H9 (cell line): ENCODE measurements around the gene CKS2. TPM values are rescaled to one million over a fixed set of nuclear protein-coding genes. Genes with fewer than 3 reads are reported as not detected.

Source experiments
- DNase-seq: peaks from one replicate; pipeline ENCODE4 v3.0.0-alpha.2; 2017
- H2AFZ ChIP-seq: one replicate; pipeline ENCODE4 v1.6.1; 2013; ENCODE audit warnings: mild to moderate bottlenecking, low read length, control low read depth, moderate library complexity
- H2AK5ac ChIP-seq: 2 replicates; pipeline ENCODE4 v1.6.1; 2013; ENCODE audit warnings: low read length, control low read depth, mixed read lengths; ENCODE audit not compliant: insufficient read length
- H2BK120ac ChIP-seq: one replicate; pipeline ENCODE4 v1.6.1; 2013; ENCODE audit warnings: low read depth, mild to moderate bottlenecking, low read length, control low read depth, inconsistent platforms; ENCODE audit not compliant: poor library complexity, severe bottlenecking
- H2BK12ac ChIP-seq: 2 replicates; pipeline ENCODE4 v1.6.1; 2013; ENCODE audit warnings: low read length, control low read depth, mixed read lengths, low read depth; ENCODE audit not compliant: insufficient read length
- H2BK15ac ChIP-seq: 2 replicates; pipeline ENCODE4 v1.6.1; 2013; ENCODE audit warnings: low read depth, low read length, control low read depth
- H2BK20ac ChIP-seq: one replicate; pipeline ENCODE4 v1.6.1; 2013; ENCODE audit warnings: low read depth, mild to moderate bottlenecking, low read length, control low read depth, inconsistent platforms; ENCODE audit not compliant: poor library complexity, severe bottlenecking
- H2BK5ac ChIP-seq: 2 replicates; pipeline ENCODE4 v1.6.1; 2013; ENCODE audit warnings: low read length, control low read depth, mixed read lengths; ENCODE audit not compliant: insufficient read length
- H3K14ac ChIP-seq: 2 replicates; pipeline ENCODE4 v1.6.1; 2013; ENCODE audit warnings: low read length, control low read depth; ENCODE audit not compliant: insufficient read depth
- H3K18ac ChIP-seq: 2 replicates; pipeline ENCODE4 v1.6.1; 2013; ENCODE audit warnings: low read depth, mild to moderate bottlenecking, mixed read lengths, low read length, control low read depth; ENCODE audit not compliant: insufficient read length
- H3K23ac ChIP-seq: 2 replicates; pipeline ENCODE4 v1.6.1; 2013; ENCODE audit warnings: low read length, control low read depth, mixed read lengths, low read depth; ENCODE audit not compliant: insufficient read length
- H3K23me2 ChIP-seq: 2 replicates; pipeline ENCODE4 v1.6.1; 2013; ENCODE audit warnings: low read depth, mild to moderate bottlenecking, mixed read lengths, low read length, control low read depth; ENCODE audit not compliant: insufficient read length, poor library complexity, severe bottlenecking
- H3K27ac ChIP-seq: 2 replicates; pipeline ENCODE4 v1.5.1; 2013; ENCODE audit warnings: low read length, control low read depth, mixed read lengths, low read depth; ENCODE audit not compliant: insufficient read length
- H3K27me3 ChIP-seq: 2 replicates; pipeline ENCODE4 v1.6.1; 2013; ENCODE audit warnings: low read length, control low read depth, inconsistent platforms; ENCODE audit not compliant: insufficient read depth
- H3K4ac ChIP-seq: 2 replicates; pipeline ENCODE4 v1.6.1; 2013; ENCODE audit warnings: low read depth, mild to moderate bottlenecking, control low read depth, inconsistent platforms, low read length, moderate library complexity
- H3K4me1 ChIP-seq: 2 replicates; pipeline ENCODE4 v1.6.1; 2013; ENCODE audit warnings: low read length, control low read depth, inconsistent platforms; ENCODE audit not compliant: insufficient read depth
- H3K4me2 ChIP-seq: 2 replicates; pipeline ENCODE4 v1.6.1; 2013; ENCODE audit warnings: low read length, control low read depth, mixed read lengths; ENCODE audit not compliant: insufficient read length, insufficient read depth
- H3K56ac ChIP-seq: 2 replicates; pipeline ENCODE4 v1.6.1; 2013; ENCODE audit warnings: low read depth, mild to moderate bottlenecking, mixed read lengths, low read length, control low read depth; ENCODE audit not compliant: insufficient read length
- H3K79me1 ChIP-seq: 2 replicates; pipeline ENCODE4 v1.6.1; 2013; ENCODE audit warnings: low read depth, mild to moderate bottlenecking, moderate library complexity, low read length, control low read depth, inconsistent platforms; ENCODE audit not compliant: insufficient read depth, poor library complexity, severe bottlenecking
- H3K79me2 ChIP-seq: 2 replicates; pipeline ENCODE4 v1.6.1; 2013; ENCODE audit warnings: low read length, control low read depth, inconsistent platforms; ENCODE audit not compliant: insufficient read depth
- H3K9ac ChIP-seq: 2 replicates; pipeline ENCODE4 v1.6.1; 2013; ENCODE audit warnings: low read length, control low read depth, mixed read lengths; ENCODE audit not compliant: insufficient read length; ENCODE audit errors: extremely low read depth
- H3K9me3 ChIP-seq: one replicate; pipeline ENCODE4 v1.6.1; 2013; ENCODE audit warnings: low read depth, low read length, inconsistent platforms; ENCODE audit not compliant: control insufficient read depth
- H3T11ph ChIP-seq: one replicate; pipeline ENCODE4 v1.6.1; 2013; ENCODE audit warnings: mild to moderate bottlenecking, low read length, control low read depth, inconsistent platforms
- H4K20me1 ChIP-seq: one replicate; pipeline ENCODE4 v1.6.1; 2013; ENCODE audit not compliant: control insufficient read depth, insufficient read length, insufficient read depth
- H4K5ac ChIP-seq: 2 replicates; pipeline ENCODE4 v1.6.1; 2013; ENCODE audit warnings: low read depth, mild to moderate bottlenecking, mixed read lengths, low read length, control low read depth; ENCODE audit not compliant: insufficient read length
- H4K8ac ChIP-seq: replicated peaks from 2 replicates; pipeline ENCODE4 v1.6.1; 2013; ENCODE audit warnings: low read length, control low read depth, mixed read lengths, low read depth; ENCODE audit not compliant: insufficient read length
- H4K91ac ChIP-seq: 2 replicates; pipeline ENCODE4 v1.6.1; 2013; ENCODE audit warnings: low read depth, mild to moderate bottlenecking, moderate library complexity, mixed read lengths, low read length, control low read depth; ENCODE audit not compliant: insufficient read length
- H3K27ac Mint-ChIP-seq, 3 experiments: 2 replicates in 2 of 3; 3 replicates in 1 of 3; pipeline ENCODE4 v1.8.0; 2020 to 2021; ENCODE audit warnings: mixed read lengths in 3 of 3, mild to moderate bottlenecking in 1 of 3, moderate library complexity in 1 of 3
- H3K27me3 Mint-ChIP-seq: 2 replicates; pipeline ENCODE4 v1.8.0; 2021; ENCODE audit warnings: low read depth, mild to moderate bottlenecking, moderate library complexity, mixed read lengths
- H3K36me3 Mint-ChIP-seq, 3 experiments: 2 replicates in 2 of 3; 3 replicates in 1 of 3; pipeline ENCODE4 v1.8.0; 2020 to 2021; ENCODE audit warnings: low read depth in 3 of 3, mixed read lengths in 3 of 3; ENCODE audit not compliant: insufficient read depth in 1 of 3
- H3K4me1 Mint-ChIP-seq, 2 experiments: 2 replicates each; pipeline ENCODE4 v1.8.0; 2020; ENCODE audit warnings: mixed read lengths in 2 of 2
- H3K4me3 Mint-ChIP-seq, 2 experiments: 2 replicates in 1 of 2; 3 replicates in 1 of 2; pipeline ENCODE4 v1.8.0; 2020 to 2021; ENCODE audit warnings: mild to moderate bottlenecking in 2 of 2, mixed read lengths in 2 of 2, moderate library complexity in 1 of 2
- H3K9me3 Mint-ChIP-seq, 2 experiments: 2 replicates in 1 of 2; 3 replicates in 1 of 2; pipeline ENCODE4 v1.8.0; 2020; ENCODE audit warnings: mild to moderate bottlenecking in 2 of 2, mixed read lengths in 2 of 2, moderate library complexity in 1 of 2
- CTCF ChIP-seq: fragments of 200-600 bp; sonication (generic); conservative IDR thresholded peaks from 3 replicates; pipeline ENCODE4 v1.8.0; 2021; ENCODE audit warnings: antibody characterized with exemption, mild to moderate bottlenecking
- WGBS: extraction: QIAGEN DNeasy Blood & Tissue Kit; methylation state at CpG from one replicate; pipeline ENCODE4 v1.1.7; 2013; ENCODE audit warnings: missing lambda C conversion rate, low lambda C conversion rate, mixed read lengths; ENCODE audit not compliant: insufficient read length; ENCODE audit errors: extremely low coverage; 5-methylcytosine and 5-hydroxymethylcytosine counted together
- total RNA-seq: library from RNA; stranded (reverse); gene quantifications from 2 replicates; pipeline ENCODE4 v1.2.1, GENCODE V29; 2021

CKS2 gene
- total RNA-seq, 1 experiment from 2014 or later = 211 TPM

- Mint-ChIP-seq H3K9me3 (no peaks in the 10 kb centered on the region), H3K27ac (no peak overlapping the region), H3K36me3 (peaks cover 16 to 25% (median 24%) of the 10 kb centered on the region in 3 experiments), H3K27me3 (peaks cover 1% of the 10 kb centered on the region; the same call in 1 of the 2 replicates), H3K4me1 (no peaks in the 10 kb centered on the region), H3K4me3 (no peak overlapping the region)
- Histone ChIP-seq H2BK20ac (no peak overlapping the region), H2AFZ (no peak overlapping the region), H3K9me3 (no peaks in the 10 kb centered on the region), H2BK5ac (no peak overlapping the region), H3K79me2 (no peaks in the 10 kb centered on the region), H3K23ac (no peak overlapping the region), H3K27me3 (no peaks in the 10 kb centered on the region), H2BK120ac (no peak overlapping the region), H3K56ac (no peak overlapping the region), H3K79me1 (no peaks in the 10 kb centered on the region), H3K4me1 (no peaks in the 10 kb centered on the region), H3K4me2 (no peak overlapping the region), H3K9ac (no peak overlapping the region), H3K18ac (no peak overlapping the region), H4K20me1 (no peaks in the 10 kb centered on the region), H4K5ac (no peak overlapping the region), H2AK5ac (no peak overlapping the region), H3T11ph (no peak overlapping the region), H2BK12ac (no peak overlapping the region), H2BK15ac (no peak overlapping the region), H4K8ac (no peak overlapping the region), H4K91ac (no peak overlapping the region), H3K23me2 (no peaks in the 10 kb centered on the region), H3K14ac (no peak overlapping the region), H3K4ac (no peak overlapping the region), H3K27ac (no peak overlapping the region)
- no peak for TF ChIP-seq CTCF
- WGBS = no CpG with 5 or more reads among the region's 17 CpGs
- DNase-seq = no peak
These were observed 53.9 kb downstream of the CKS2 start for GRCh38 chr9:89364666-89365531.
